Natural killer cell treated with Interleukin-12 subunit alpha and Interleukin-12 subunit beta and Interleukin-15 and Interleukin-18, amount 100 ng/mL, for 72 hours (primary cell): ENCODE data around the gene TMEM107. TPM values are rescaled to one million over a fixed set of nuclear protein-coding genes. Genes with fewer than 3 reads are reported as not detected.

ENCODE experiments used
- total RNA-seq, 2 donors: library from RNA; stranded (reverse); gene quantifications; one replicate each; pipeline ENCODE4 v1.2.3, GENCODE V29; 2022

The TMEM107 gene
- total RNA-seq, 2 donors from 2014 or later, result 31.5 to 43.5 TPM

Other genes starting within 250 kb of the TMEM107 start
- gene KCNAB3, start 246.5 kb downstream of the TMEM107 start, total RNA-seq, result 10 to 100 TPM in 1 of 2 donors, 1 to 10 TPM in 1; 8.9 to 14.6 TPM
- 100 to 1,000 TPM; 162 to 217 TPM for gene TRAPPC1, start 244.4 kb downstream of the TMEM107 start, total RNA-seq
- gene CNTROB, start 244.2 kb downstream of the TMEM107 start, total RNA-seq, result 10 to 100 TPM; 32.6 to 74.6 TPM
- not detected for gene GUCY2D, start 173.8 kb downstream of the TMEM107 start, total RNA-seq
- gene ALOX15B, start 137.3 kb downstream of the TMEM107 start, total RNA-seq, result not detected
- gene ALOX12B, start 88.7 kb downstream of the TMEM107 start, total RNA-seq, result under 1 TPM in 1 of 2 donors, not detected in 1; 0.62 TPM
- gene ALOXE3, start 57.9 kb downstream of the TMEM107 start, total RNA-seq, result not detected
- not detected for gene HES7, start 52.3 kb downstream of the TMEM107 start, total RNA-seq
- 10 to 100 TPM; 16.9 to 42.7 TPM for gene PER1, start 24.0 kb downstream of the TMEM107 start, total RNA-seq
- gene VAMP2, start 13.4 kb downstream of the TMEM107 start, total RNA-seq, result 10 to 100 TPM; 54.6 to 73.0 TPM
- 10 to 100 TPM; 10.4 to 11.6 TPM for gene BORCS6, start 13.8 kb upstream of the TMEM107 start, total RNA-seq
- gene AURKB, start 34.2 kb upstream of the TMEM107 start, total RNA-seq, result 100 to 1,000 TPM in 1 of 2 donors, 10 to 100 TPM in 1; 90.2 to 199 TPM
- gene CTC1, start 71.7 kb upstream of the TMEM107 start, total RNA-seq, result 100 to 1,000 TPM in 1 of 2 donors, 10 to 100 TPM in 1; 79.6 to 110 TPM
- gene PFAS, start 72.9 kb upstream of the TMEM107 start, total RNA-seq, result 100 to 1,000 TPM in 1 of 2 donors, 10 to 100 TPM in 1; 77.1 to 257 TPM
- gene RANGRF, start 112.3 kb upstream of the TMEM107 start, total RNA-seq, result 10 to 100 TPM; 46.9 to 62.8 TPM
- gene SLC25A35, start 119.0 kb upstream of the TMEM107 start, total RNA-seq, result 1 to 10 TPM; 4.4 to 5.2 TPM
- not detected for gene ARHGEF15, start 133.9 kb upstream of the TMEM107 start, total RNA-seq
- gene ODF4, start 163.5 kb upstream of the TMEM107 start, total RNA-seq, result not detected
- gene RPL26, start 206.8 kb upstream of the TMEM107 start, total RNA-seq, result 1,000 to 10,000 TPM in 1 of 2 donors, 100 to 1,000 TPM in 1; 884 to 1,221 TPM
- not detected for gene RNF222, start 221.4 kb upstream of the TMEM107 start, total RNA-seq